ENCODE results near the gene FGF19.

FGF19 gene, protein sequence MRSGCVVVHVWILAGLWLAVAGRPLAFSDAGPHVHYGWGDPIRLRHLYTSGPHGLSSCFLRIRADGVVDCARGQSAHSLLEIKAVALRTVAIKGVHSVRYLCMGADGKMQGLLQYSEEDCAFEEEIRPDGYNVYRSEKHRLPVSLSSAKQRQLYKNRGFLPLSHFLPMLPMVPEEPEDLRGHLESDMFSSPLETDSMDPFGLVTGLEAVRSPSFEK

DNA sequence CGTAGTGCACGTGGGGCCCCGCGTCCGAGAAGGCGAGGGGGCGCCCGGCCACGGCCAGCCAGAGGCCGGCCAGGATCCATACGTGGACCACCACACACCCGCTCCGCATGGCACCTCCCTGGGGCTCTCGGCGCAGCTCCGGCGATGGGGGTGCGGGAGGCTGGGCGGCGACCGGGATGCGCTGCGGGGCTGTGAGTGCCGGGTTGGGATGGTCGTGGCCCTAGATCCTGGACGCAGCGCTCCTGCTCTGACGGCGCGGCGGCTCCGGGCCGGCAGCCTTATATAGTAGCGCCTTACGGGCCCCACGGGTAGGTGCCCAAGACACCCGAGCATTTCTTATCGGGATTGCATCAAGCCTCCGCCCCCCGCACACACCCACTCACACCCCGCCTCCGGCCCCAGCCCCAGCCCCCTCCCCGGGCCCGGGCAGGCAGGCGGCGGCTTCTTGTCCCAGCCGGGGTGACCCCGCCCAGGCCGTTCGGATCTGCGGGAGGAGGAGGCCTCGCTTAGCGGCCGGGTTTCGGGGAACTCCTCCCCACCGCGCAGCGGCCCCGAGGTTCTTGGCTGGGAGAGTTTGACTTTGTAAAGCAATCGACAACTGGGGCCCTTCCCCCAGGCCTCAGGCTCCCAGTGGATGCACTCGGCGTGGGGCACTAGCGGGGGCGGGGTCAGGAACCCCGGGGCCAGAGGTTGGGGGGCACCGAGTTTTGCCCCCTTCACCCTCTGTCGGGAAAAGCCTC lies at the start of gene FGF19:
FGF19 (minus strand) TSS at position 255 of the 740 bp plus-strand sequence; CDS start at position 109, 146 bp downstream.
- peak within 1 kb of the TSS; percentile 71 for H3K4me3 ChIP-seq (ENCODE audit: low read depth, low read length)
- peaks cover 28% of the 10 kb centered on the region for H3K27me3 ChIP-seq (ENCODE audit: control insufficient read depth, insufficient read depth, low read length)
- H3K9me3 ChIP-seq (ENCODE audit: control insufficient read depth, insufficient read depth, low read length): no peaks in the 10 kb centered on the region
- peaks cover 3% of the 10 kb centered on the region for H3K36me3 ChIP-seq (ENCODE audit: control insufficient read depth, insufficient read depth, low read length)
- peaks cover 17% of the 10 kb centered on the region for H3K4me1 ChIP-seq (ENCODE audit: control insufficient read depth, insufficient read depth, low read length)
- H3K9ac ChIP-seq (ENCODE audit: low read depth, low read length): no peak within 1 kb of the TSS

DNA sequence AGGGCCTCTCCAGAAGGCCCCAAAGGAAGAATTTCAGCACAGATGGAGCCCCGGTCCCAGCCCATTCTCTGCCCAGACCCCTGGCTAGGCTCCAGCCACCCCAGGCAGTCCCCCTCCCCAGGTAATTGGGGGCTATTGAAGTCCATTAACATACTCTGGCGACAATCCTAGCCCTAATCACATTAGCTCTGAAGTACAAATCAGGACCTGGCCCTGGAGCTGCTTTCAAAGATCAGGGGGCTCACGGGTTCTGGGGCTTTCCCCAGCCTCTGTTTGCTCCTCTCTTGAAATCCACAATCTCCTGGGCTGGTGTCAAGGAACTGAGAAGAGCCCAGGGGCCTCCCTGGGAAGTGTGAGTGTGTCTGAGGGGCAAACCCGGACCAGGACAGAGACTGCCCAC lies 49.1 kb upstream of the FGF19 start:
- Histone ChIP-seq H3K36me3 (ENCODE audit: control insufficient read depth, insufficient read depth, low read length) (no peaks in the 10 kb centered on the region), H3K9ac (ENCODE audit: low read depth, low read length) (no peak overlapping the region), H3K27me3 (ENCODE audit: control insufficient read depth, insufficient read depth, low read length) (no peaks in the 10 kb centered on the region), H3K9me3 (ENCODE audit: control insufficient read depth, insufficient read depth, low read length) (no peaks in the 10 kb centered on the region), H3K4me1 (ENCODE audit: control insufficient read depth, insufficient read depth, low read length) (peaks cover 2% of the 10 kb centered on the region), H3K4me3 (ENCODE audit: low read depth, low read length) (no peak overlapping the region)

DNA sequence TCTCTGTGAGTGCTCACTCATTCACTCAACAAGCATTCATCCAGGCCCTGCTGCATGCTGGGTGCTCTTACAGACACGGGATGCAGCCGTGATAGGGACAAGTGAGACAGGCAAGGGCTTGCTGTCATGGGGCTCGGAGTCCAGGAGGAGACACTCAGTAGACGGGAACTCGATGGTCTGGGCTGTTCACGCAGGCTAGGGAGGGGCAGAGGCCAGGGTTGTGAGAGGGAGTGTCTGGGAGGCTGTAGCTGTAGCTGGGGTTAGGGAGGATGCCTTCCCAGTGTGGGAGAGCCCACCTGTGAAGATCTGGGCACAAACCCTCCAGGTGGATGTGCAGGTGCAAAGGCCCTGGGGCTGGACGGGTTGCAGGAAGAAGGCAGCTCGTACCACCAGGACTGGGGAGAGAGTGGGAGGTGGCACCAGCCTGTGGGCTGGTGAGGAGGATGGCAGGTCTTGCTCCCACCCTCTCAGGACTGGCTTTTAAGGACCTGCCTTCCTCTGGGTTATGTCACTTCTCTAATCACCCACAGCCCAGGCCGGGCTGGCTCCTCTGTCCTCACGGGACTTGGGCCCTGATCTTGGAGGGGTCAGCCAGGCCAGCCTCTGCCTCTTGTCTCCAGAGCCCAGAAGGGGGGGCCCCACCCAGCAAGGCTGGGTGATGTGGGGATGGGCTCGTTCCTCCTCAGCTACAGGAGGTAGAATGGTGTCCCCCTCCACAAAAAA lies 47.2 kb upstream of the FGF19 start:
- Histone ChIP-seq H3K36me3 (ENCODE audit: control insufficient read depth, insufficient read depth, low read length) (no peaks in the 10 kb centered on the region), H3K27me3 (ENCODE audit: control insufficient read depth, insufficient read depth, low read length) (no peaks in the 10 kb centered on the region), H3K9me3 (ENCODE audit: control insufficient read depth, insufficient read depth, low read length) (no peaks in the 10 kb centered on the region), H3K4me3 (ENCODE audit: low read depth, low read length) (no peak overlapping the region), H3K9ac (ENCODE audit: low read depth, low read length) (no peak overlapping the region), H3K4me1 (ENCODE audit: control insufficient read depth, insufficient read depth, low read length) (peaks cover 2% of the 10 kb centered on the region)

DNA sequence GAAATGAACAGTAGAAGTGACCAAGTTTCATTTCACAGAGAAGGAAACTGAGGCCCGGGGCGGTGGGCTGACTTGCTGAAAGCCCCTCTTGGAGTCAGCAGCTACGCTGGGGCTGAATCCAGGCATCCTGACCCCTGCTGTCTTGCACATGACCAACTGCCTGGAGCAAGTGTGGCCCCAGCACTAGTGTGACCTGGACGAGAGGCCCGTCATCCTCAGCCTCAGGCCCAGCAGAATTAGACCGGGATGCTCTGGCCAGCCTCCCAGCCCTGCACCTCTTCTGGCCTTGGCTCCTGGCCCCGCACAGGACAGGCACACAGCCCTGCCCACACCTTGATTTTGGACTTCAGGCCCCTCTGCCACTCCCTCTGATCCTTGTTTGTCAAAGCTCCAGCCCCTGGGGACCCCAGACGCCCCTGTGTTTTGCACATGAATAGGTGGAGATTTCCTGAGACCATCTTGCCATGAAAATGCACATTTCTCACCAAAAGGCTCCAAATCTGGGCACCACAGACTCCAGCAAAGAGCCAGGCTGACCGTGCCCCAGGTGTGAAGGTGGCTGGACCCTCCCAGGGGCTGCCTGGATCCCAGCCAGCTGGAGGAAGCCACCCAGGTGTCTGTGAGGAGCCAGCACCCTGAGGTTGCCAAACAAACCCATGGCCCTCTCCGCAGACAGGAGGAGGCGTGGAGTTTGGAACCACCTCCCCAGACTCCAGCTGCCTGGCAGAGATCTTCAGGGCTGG lies 46.5 kb upstream of the FGF19 start:
- H3K9ac ChIP-seq (ENCODE audit: low read depth, low read length): no peak overlapping the region
- H3K4me3 ChIP-seq (ENCODE audit: low read depth, low read length): no peak overlapping the region
- H3K9me3 ChIP-seq (ENCODE audit: control insufficient read depth, insufficient read depth, low read length): no peaks in the 10 kb centered on the region
- H3K27me3 ChIP-seq (ENCODE audit: control insufficient read depth, insufficient read depth, low read length): no peaks in the 10 kb centered on the region
- H3K4me1 ChIP-seq (ENCODE audit: control insufficient read depth, insufficient read depth, low read length): peaks cover 2% of the 10 kb centered on the region
- no peaks in the 10 kb centered on the region for H3K36me3 ChIP-seq (ENCODE audit: control insufficient read depth, insufficient read depth, low read length)

DNA sequence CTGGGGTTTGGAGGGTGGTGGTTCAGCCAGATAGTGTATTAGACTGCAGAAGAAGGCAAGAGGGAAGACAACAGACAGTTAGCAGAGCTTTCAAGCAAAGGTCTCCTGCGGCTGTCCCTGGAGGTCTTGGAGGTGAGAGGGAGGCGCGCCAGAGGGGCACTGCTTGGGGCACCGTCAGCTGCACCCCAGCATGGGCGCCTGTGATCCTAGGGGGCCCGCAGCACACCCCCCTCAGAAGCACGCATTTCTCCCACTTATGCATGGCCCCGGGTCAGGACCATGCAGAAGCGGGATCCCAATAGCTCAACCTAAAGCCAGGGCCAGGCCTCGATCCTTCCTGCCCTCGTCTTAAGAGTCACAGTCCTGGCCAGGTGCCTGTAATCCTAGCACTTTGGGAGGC lies 44.8 kb upstream of the FGF19 start:
- Histone ChIP-seq H3K9me3 (ENCODE audit: control insufficient read depth, insufficient read depth, low read length) (no peaks in the 10 kb centered on the region), H3K27me3 (ENCODE audit: control insufficient read depth, insufficient read depth, low read length) (no peaks in the 10 kb centered on the region), H3K9ac (ENCODE audit: low read depth, low read length) (no peak overlapping the region), H3K36me3 (ENCODE audit: control insufficient read depth, insufficient read depth, low read length) (no peaks in the 10 kb centered on the region), H3K4me3 (ENCODE audit: low read depth, low read length) (no peak overlapping the region), H3K4me1 (ENCODE audit: control insufficient read depth, insufficient read depth, low read length) (peaks cover 2% of the 10 kb centered on the region)

DNA sequence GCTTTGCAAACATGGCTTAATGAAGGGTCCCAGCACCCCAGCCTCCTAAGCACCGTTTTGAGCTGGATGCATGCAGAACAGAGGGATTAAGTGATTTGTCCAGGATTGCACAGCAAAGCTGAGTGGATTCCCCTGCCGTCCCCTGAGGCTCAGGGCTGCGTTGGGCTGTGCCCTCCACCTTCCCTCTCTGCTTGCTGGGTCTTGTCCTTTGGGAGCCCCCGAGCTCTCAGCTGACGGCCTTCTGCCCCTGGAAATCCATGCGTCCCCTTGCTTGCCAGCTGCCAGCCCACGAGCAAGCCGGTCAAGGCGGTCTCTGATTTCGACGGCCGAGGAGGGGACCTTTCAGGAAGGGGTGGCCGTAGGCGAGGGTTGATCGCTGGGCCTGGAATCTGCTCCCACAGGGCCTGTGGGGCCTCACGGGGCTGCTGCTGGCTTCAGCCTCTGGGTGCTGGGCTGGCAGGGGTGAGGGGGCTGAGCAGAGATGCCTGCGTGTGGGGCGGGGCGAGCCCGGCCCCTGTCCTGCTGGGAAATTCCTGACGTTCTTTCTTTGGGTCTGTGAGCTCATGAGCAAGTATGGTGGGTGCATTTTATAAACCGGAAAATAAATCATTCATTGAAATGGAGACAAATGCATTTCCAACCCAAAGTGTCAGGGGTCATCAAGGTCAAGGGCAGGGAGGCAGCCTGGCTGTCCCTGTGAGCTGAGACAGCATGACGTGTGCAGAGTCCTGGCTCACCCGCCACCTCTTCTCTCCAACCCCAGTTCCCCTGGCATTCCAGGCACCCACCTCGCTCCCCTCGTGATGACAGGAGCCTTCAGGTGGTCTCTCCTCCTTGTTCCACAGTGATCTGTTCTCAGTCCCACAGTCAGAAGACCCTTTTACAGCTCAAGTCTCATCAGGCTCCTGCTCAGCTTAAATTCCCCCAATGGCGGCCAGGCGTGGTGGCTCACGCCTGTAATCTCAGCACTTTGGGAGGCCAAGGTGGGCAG lies 43.2 kb upstream of the FGF19 start:
- Histone ChIP-seq H3K4me1 (ENCODE audit: control insufficient read depth, insufficient read depth, low read length) (peaks cover 2% of the 10 kb centered on the region), H3K27me3 (ENCODE audit: control insufficient read depth, insufficient read depth, low read length) (no peaks in the 10 kb centered on the region), H3K36me3 (ENCODE audit: control insufficient read depth, insufficient read depth, low read length) (no peaks in the 10 kb centered on the region), H3K9ac (ENCODE audit: low read depth, low read length) (no peak overlapping the region), H3K4me3 (ENCODE audit: low read depth, low read length) (no peak overlapping the region), H3K9me3 (ENCODE audit: control insufficient read depth, insufficient read depth, low read length) (no peaks in the 10 kb centered on the region)

DNA sequence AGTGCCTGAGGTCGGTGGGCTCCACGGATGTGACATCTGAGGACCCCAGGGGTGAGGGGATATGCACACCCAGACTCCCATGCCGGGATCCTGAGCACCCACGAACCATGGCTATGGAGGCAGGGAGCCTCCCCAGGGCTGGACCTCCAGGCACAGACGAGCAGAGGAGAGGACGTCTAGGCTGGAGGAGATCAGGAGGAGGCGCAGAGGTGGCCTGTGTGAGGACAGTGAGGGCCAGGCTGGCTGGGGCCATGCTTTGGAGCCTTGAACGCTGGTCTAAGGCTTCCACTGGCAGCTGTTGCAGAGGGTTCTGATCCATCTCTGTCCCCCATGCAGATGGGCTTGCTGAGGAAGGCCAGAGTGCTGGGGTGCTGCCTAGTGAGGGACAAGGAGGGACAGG lies 42.3 kb upstream of the FGF19 start:
- Histone ChIP-seq H3K36me3 (ENCODE audit: control insufficient read depth, insufficient read depth, low read length) (no peaks in the 10 kb centered on the region), H3K4me3 (ENCODE audit: low read depth, low read length) (no peak overlapping the region), H3K9ac (ENCODE audit: low read depth, low read length) (no peak overlapping the region), H3K4me1 (ENCODE audit: control insufficient read depth, insufficient read depth, low read length) (peaks cover 2% of the 10 kb centered on the region), H3K9me3 (ENCODE audit: control insufficient read depth, insufficient read depth, low read length) (no peaks in the 10 kb centered on the region), H3K27me3 (ENCODE audit: control insufficient read depth, insufficient read depth, low read length) (no peaks in the 10 kb centered on the region)

DNA sequence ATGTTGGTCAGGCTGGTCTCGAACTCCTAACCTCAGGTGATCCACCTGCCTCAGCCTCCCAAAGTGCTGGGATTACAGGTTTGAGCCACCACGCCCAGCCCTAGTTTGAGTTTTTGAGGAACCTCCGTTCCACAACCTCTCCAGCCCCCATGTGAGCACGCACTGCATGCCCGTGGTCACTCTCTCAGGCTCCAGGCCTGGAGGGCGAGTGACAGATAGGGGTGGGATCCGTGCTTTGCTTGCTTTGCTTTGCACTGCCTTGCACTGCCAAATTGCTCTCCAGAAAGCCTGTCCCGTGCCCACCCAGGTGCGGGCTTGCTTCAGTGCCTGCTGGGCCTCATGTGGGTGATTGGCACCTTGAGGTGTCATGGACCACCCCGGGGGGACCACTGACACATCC lies 41.4 kb upstream of the FGF19 start:
- Histone ChIP-seq H3K9me3 (ENCODE audit: control insufficient read depth, insufficient read depth, low read length) (no peaks in the 10 kb centered on the region), H3K36me3 (ENCODE audit: control insufficient read depth, insufficient read depth, low read length) (no peaks in the 10 kb centered on the region), H3K4me1 (ENCODE audit: control insufficient read depth, insufficient read depth, low read length) (peaks cover under 1% of the 10 kb centered on the region), H3K4me3 (ENCODE audit: low read depth, low read length) (no peak overlapping the region), H3K27me3 (ENCODE audit: control insufficient read depth, insufficient read depth, low read length) (no peaks in the 10 kb centered on the region), H3K9ac (ENCODE audit: low read depth, low read length) (no peak overlapping the region)

DNA sequence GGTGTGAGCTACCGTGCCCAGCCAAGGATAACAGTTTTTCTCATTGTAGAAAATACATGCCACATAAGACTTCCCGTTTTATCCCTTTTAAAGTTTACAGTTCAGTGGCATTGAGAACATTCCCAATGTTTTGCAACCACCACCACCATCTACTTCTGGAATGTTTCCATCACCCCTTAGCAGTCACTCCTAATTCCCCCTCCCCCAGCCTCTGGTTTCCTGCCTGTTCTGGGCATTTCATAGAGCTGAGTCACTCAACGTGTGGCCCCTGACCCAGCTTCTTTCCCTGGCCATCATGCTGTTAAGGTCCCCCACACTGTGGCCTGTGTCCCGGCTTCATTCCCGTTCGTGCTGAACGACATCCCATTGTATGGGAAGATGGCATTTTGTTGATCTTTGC lies 40.6 kb upstream of the FGF19 start:
- no peaks in the 10 kb centered on the region for H3K27me3 ChIP-seq (ENCODE audit: control insufficient read depth, insufficient read depth, low read length)
- no peak overlapping the region for H3K4me3 ChIP-seq (ENCODE audit: low read depth, low read length)
- no peak overlapping the region for H3K9ac ChIP-seq (ENCODE audit: low read depth, low read length)
- no peaks in the 10 kb centered on the region for H3K9me3 ChIP-seq (ENCODE audit: control insufficient read depth, insufficient read depth, low read length)
- H3K4me1 ChIP-seq (ENCODE audit: control insufficient read depth, insufficient read depth, low read length): no peaks in the 10 kb centered on the region
- no peaks in the 10 kb centered on the region for H3K36me3 ChIP-seq (ENCODE audit: control insufficient read depth, insufficient read depth, low read length)

DNA sequence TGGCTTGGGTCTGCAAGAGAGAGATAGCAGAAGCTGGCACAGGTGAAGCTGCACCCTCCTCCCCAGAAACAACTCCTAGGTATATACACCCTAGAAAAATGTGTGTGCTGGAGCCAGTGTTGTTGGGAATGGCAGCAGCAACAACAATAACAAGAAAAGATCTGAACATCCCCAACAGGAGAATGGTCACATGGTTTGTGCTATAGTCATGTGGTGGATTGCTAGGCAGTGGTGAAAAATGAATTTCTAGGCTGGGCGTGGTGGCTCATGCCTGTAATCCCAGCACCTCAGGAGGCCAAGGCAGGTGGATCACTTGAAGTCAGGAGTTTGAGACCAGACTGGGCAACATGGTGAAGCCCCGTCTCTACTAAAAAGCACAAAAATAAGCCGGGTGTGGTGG lies 31.0 kb upstream of the FGF19 start:
- Histone ChIP-seq H3K9me3 (ENCODE audit: control insufficient read depth, insufficient read depth, low read length) (no peaks in the 10 kb centered on the region), H3K9ac (ENCODE audit: low read depth, low read length) (no peak overlapping the region), H3K36me3 (ENCODE audit: control insufficient read depth, insufficient read depth, low read length) (no peaks in the 10 kb centered on the region), H3K4me1 (ENCODE audit: control insufficient read depth, insufficient read depth, low read length) (no peaks in the 10 kb centered on the region), H3K27me3 (ENCODE audit: control insufficient read depth, insufficient read depth, low read length) (no peaks in the 10 kb centered on the region), H3K4me3 (ENCODE audit: low read depth, low read length) (no peak overlapping the region)

DNA sequence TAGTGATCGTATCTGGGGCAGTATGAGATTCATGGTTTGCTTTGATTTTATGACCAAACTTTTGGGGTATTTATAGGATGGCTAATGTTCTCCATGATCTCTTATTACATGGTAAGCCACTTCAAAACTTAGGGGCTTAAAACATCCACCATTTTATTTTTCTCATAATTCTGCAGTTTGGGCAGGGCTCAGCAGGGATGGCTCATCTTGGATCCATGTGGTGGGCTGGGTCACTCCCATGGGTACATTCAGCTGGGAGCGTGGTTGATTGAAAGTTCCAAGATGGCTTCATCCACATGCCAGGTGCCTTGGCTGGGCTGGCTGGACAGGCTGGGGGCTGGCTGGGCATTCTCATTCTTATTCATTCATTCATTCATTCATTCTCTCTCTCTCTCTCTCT lies 30.5 kb upstream of the FGF19 start:
- H3K36me3 ChIP-seq (ENCODE audit: control insufficient read depth, insufficient read depth, low read length): no peaks in the 10 kb centered on the region
- H3K4me3 ChIP-seq (ENCODE audit: low read depth, low read length): no peak overlapping the region
- H3K4me1 ChIP-seq (ENCODE audit: control insufficient read depth, insufficient read depth, low read length): no peaks in the 10 kb centered on the region
- H3K9ac ChIP-seq (ENCODE audit: low read depth, low read length): no peak overlapping the region
- H3K27me3 ChIP-seq (ENCODE audit: control insufficient read depth, insufficient read depth, low read length): no peaks in the 10 kb centered on the region
- no peaks in the 10 kb centered on the region for H3K9me3 ChIP-seq (ENCODE audit: control insufficient read depth, insufficient read depth, low read length)
